HG03196 (cell line): ENCODE data around the gene CCR3.
"Not testable (repeated sequence)": the region's sequence is repeated elsewhere in the genome, so short reads cannot be mapped to it uniquely, and the experiment has no call there.

Source experiments
- ATAC-seq: cut with Tn5 transposase; IDR thresholded peaks from one replicate; pipeline ENCODE4 v1.9.1; 2021; ENCODE audit not compliant: unreplicated experiment

The CCR3 gene

DNA sequence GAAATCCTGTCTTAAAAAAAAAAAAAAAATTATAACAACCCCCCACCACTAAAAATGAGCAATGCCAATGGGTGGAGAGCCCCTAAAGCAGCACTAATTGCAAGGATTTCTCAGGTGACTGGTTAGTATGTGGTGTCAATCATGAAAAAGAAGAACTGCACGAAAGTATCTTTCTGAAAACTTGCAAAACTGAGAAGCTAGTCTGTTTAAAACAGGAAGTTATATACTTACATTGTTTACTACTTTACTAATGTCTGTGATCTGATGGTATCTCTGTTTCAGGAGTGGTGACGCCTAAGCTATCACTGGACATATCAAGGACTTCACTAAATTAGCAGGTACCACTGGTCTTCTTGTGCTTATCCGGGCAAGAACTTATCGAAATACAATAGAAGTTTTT is at the start of gene CCR3:
TSS of gene CCR3 (plus strand) at position 341 of the 400 bp plus-strand sequence. CDS start 22,699 bp downstream, outside the sequence.
- ATAC-seq: no peak

DNA sequence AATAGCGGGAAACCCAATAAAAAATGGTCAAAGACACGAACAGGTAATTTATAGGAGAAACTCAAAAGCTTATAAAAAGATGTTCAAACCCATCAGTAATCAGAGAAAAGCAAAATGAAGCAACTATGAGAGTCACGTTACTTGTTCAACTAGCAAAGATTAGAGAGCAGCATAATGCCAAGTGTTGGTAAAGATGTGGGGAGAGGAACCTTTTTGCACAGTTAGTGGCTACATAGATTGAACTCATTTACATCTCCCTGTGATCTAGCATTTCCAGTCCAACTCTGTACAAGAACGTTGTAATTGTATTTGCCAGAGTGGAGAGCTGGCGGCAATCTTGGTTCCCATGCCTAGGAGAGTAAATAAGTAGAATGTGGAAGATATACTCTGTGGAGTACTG is 49.3 kb upstream of the CCR3 start:
- ATAC-seq: no peak

DNA sequence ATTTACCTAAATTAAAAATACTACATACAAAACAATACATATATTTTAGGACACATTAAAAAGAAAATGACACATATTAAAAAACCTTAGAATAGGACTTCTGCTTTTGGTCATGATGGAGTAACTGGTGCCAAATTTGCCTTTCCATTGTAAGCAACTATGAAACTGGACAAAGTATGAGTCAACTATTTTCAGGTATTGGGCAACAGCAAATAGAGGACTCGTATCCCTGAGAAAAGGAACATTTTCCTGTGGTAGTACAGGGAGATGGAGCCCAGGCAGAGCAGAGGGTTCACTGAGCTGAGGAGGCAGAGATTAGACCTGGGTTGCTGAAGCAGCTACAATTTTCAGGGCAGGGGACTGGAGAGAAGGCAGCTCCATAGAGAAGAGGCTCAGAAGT is 48.8 kb upstream of the CCR3 start:
- ATAC-seq: no peak

DNA sequence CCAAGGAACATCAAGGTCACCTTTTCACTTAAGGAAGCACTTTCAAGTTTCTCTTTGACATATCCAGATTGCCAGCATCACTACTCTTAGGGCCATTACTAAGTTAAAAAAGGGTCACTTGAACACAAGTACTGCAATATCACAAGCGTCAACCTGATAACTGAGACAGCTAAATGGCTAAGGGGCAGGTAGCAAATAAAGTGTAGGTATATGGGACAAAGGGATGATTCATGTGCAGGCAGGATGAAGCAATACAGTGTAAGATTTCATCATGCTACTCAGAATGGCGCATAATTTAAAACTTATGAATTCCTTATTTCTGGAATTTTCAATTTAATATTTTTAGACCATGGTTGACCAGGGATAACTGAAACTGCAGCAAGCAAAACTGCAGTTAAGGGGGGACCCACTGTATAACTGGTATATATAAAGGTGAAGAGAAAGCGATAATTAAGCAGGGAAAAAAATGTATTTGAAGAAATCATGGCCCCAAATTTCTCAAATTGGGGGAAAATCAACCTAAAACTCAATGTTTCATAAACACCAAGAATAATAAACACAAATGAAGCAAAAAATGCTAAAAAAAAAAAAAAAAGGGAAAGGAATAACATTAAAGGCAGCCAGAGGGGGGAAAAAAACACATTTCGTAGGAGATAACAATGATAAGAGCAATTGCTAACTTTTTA is 47.2 kb upstream of the CCR3 start:
- ATAC-seq: no peak

DNA sequence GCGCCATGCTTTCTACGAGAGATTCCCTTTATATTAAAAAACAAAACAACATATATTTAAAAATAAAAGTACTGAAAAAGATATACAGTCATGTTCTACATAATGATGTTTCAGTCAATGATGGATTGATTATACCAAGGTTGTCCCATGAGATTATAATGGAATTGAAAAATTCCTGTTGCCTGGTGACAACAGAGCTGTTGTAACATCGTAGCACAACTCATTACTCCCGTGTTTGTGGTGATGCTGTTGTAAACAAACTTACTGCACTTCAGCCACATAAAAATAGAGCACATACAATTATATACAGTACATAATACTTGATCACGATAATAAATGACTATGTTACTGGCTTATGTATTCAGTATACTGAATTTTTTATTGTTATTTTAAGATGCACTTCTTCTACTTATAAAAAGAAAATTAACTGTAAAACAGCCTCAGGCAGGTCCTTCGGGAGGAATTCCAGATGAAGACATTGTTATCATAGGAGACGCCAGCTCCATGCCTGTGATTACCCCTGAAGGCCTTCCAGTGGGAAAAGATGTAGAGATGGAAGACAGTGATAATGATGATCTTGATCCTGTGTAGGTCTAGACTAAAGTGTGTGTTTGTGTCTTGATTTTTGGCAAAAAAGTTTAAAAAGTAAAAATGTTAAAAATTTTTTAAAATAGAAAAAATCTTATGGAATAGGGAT is 45.9 kb upstream of the CCR3 start:
- ATAC-seq: no peak

DNA sequence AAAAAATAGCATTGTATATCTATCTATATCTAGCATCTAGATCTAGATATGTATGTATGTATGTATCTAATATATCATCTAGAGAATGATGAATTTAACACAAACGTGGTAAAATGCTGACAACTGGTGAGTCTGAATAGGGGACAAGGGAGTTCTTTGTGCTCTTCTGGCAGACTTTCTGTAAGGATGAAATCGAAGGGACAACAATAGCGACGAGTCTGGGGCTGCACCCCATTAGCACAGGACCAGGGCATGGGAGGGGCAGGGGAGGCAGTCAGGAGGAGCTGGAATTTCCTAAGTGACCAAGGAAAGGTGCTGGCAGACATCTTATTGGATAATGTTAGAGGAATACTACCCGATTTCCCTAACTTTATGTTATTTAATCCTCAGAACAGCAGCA is 42.0 kb upstream of the CCR3 start:
- no peak for ATAC-seq

DNA sequence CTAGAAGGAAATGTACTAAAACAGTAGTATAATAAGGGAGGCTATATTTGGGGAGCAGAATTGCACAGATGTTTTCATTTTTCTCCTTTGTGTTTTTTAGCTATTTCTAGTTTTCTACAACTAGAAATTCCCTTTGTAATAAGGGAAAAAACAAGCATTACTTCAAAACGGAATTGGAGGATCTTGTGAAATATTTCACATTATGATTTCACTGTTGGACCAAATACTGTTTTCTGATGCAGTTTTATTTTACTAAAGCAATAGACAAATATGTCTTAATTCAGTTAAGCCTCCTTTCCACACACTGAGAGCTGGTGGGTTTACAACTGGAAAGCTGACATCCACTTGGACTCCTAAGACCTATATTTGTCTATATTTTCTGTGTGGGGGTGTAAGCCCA is 41.5 kb upstream of the CCR3 start:
- no peak for ATAC-seq

DNA sequence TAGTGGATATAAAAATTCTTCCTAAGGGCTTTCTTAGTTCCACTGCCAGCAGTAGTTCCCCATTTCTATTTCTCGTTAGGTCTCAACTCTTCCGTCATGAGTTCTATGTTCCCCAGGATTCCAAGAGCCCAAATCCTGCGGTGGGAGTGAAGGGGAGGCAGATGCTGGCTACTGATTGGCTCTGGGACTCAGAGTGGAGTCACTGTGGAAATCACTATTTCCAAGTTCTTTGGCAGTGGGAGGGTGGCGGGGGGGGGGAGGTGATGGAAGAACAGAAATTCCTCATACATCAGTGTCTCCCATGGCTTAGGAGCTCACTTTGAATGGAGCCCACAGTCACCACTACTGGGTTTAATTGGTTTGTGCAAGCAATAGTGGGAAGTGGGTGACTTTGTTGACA is 39.7 kb upstream of the CCR3 start:
- no peak for ATAC-seq

DNA sequence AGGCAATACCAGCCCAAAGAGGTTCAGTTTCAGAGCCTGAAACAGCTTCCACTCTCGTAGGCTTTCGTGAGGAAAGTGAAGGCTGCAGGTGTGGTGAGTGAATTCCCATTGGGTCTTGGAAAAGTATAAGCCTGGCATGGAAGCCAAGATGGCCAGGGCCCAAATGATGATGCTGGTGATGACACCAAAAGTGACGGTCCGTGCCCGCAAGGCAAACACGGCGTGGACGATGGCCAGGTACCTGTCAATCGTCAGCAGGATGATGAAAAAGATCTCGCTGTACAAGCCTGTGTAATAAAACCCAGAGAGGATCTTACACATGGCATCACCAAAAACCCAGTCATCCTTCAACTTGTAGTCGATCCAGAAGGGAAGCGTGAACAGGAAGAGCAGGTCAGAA is 38.6 kb upstream of the CCR3 start:
- ATAC-seq: no peak

DNA sequence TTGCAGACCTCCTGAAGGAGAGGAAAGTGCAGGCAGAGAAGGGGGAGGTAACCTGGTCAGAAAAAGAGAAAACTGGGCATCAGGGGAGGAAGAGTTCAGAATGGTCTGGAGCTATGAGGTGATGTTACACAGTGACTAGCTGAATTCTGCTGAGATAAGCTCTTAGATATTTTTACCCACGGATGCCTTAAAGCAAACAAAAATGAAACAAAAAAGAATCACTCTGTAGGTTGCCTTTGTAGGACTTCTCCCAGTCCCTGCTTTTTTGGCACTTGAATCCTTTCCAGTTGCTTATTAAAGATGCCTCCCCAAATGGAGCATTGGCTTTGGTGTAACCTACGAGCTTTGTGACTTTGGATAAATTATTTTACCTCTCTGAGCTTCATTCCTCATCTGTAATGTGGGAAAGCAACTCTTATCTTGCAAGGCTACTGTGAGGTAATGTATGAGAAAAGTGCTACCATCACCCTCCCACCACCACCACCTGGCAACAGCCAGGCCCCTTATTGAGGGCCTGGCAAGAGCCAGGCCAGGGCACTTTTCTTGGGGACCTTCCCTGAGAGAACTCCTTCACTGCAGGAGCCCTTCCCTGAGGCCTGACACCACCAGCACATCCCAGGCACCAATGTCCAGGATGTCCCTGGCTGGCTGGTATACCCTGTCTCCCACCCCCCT is 36.8 kb upstream of the CCR3 start:
- no peak for ATAC-seq

DNA sequence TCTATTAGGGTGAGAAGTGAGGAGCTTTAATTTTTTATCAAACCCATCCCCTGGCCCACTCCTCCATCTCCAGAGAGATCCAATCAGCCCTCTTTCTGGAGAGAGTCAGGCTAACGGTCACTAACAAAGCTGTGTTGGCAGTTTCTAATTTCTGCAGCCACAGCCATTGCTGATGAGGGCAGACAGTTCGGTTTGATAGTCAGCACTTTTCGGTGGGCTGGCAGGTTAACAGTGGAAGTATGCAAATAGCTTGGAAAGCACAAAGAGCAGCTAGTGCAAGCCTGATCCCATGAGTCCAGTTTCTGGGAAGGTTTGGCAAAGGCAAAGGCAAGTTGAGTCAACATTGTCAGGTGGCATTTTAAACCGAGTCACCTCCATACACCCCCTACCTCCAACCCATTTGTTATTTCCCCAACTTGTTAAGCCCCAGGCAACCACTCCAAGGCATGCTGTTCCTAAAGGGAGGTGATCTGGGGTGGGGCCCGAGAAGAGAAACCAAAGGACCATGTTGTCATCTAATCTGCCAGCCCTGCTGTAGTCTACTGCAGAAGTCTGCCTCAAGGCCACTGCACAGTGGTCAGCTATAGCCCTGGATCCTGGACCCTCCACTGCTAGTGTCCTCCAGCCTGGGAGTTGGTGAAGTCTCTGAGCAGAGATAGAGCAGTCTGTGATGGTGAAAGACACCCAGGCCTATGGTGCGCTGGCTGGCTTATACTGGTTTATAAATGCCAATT is 35.8 kb upstream of the CCR3 start:
- no peak for ATAC-seq

DNA sequence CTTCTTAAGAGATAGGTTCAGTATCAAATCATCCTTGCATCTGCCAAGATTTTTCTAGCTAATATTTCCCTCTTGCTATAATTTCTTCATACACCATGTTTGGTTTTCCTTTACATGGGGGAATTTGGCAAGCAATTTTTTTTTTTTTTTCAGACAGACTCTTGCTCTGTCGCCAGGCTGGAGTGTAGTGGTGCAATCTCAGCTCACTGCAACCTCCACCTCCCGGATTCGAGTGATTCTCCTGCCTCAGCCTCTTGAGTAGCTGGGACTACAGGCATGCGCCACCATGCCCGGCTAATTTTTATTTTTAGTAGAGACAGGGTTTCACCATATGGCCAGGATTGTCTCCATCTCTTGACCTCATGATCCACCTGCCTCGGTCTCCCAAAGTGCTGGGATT is 34.7 kb upstream of the CCR3 start:
- not testable (repeated sequence) for ATAC-seq

DNA sequence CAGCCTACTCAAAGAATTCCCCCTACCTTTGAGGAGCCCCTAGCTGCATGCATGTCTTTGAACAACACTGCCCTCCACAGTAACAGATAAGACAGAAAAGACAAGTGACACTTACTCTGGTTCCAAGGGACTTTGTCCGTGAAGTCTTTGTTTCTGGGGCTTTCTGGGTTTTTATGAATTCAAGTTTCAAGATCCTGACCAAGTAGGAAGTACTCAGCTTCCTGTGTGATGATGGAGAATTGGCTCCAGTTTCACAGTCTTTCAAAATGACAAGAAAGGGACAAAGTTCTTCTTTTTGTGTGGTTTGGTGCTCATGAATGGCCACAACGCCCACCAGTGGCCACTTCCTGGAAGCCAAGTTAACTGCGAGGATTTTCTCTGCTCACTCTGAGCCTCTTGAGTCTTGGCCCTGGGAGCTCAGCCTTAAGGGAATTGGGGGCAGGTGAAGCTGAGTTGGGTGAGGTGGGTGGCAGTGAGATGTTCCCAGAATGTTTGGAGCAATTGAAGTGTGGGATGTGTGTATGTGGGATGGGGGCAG is 34.0 kb upstream of the CCR3 start, which contains the start of gene CCR1:
TSS of gene CCR1 (minus strand) at position 147 of the 538 bp plus-strand sequence. CDS start 4,000 bp downstream, outside the sequence.
- ATAC-seq: peak; percentile 53

DNA sequence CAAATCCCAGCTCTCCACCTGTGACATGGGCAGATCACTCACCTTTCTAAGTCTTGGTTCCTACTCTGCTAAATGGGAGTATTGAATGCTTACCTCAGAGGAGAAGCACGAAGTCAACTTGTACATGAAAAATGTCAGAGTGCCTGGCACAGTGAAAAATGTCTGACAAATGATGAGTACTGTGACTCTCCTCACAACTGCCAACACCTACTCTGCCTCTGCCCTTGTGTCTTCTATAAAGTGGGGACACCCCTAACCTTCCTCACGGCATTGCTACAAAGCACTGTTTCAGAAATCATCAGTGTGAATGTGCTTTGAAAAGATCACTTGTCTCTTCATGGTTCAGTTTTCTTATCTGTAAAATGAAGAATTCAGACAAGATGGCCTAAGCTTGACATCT is 33.2 kb upstream of the CCR3 start:
- no peak for ATAC-seq

DNA sequence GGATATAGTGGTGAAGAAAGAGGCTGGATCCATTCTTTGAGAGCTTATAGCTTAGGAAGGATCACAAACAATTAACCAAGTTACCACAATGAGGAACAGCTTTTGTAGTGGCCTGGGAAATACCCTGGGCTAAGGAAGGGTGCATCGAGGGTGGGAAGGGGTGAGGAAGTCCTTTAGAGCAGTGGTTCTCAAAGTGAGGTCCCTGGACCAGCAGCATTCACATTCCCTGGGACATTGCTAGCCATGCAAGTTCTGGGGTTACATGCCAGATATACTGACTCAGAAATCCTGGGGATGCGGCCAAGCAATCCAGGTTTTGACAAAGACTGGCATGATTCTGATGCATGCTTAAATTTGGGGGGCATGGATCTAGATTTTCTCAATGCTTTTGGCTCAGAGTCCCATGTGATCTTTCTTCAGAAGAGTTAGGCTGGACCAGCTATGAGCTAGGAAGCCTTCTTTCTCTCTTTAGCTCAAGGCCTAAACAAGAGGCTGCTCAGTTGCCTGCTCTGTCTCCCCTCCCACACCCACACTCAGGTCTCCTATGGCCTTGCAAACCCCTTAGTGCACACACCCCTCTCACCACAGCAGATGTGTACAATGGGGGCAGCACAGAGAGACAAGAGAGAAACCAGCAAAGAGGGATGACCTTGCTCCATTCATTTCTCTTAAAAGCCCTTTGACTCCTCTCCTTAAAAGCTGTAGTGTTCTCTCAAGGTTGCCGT is 32.4 kb upstream of the CCR3 start:
- ATAC-seq: no peak

DNA sequence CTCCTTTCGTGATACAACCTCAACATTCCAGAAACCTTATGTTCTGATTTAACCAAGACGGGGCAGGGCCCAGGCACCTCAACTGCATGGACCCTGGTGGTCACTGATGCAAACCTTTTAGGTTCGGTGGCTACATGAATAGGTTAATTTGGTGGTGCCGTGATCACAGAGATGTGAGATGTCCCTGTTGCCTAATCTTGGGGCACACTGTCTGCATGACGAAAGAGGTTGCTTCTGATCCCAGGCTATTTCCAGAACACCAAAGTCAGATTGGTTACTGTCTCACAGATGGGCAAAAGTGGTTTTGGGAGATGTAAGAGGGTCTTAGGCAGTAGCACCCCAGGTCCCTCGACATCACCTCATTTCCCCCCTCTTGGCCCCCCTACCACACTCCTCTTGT is 30.2 kb upstream of the CCR3 start:
- no peak for ATAC-seq

DNA sequence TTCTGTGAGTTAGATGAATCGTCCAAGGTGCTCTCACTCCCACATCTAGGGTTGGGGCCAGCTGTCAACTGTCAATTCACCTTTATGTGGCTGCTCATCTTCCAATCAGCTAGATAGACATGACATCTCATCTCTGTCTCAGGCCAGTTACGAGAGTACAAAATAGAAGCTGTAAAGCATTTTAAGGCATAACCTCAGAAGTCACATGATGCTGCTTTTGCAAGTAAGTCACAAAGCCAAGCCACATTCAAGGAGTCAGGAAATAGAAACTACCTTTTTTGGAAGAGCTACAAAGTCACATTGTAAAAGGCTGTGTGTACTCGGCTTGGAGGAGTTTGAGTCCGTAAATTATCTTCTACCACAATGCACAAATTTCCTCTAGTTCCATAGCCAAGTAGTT is 29.1 kb upstream of the CCR3 start:
- no peak for ATAC-seq

DNA sequence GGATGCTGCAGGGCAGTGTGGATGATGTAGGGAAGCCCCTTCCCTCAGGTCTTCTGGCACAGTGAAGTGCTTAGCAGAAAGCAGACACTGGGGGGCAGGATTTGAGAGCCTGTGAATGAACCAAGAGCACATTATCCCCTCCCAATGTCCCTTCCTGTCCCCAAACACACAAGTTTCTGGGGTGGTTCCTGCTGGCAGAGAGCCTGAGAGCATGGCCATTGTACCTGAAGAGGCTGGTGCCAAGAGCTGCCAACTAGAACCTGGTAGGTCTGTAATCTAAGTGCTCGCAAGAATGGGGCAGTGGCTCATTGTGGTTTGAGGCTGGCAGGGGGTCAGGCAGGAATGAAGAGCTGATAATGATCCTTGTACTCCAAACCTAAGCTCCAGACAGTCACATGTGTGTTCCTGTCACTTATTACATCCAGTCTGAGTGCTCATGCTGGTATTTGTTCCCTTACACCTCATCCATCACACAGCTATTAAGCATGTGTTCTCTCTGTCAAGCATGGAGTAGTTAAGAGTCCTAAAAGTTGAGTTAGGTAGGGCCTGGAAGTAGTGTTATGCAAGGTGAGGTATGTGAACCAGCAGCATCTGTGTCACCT is 27.4 kb upstream of the CCR3 start:
- no peak for ATAC-seq

DNA sequence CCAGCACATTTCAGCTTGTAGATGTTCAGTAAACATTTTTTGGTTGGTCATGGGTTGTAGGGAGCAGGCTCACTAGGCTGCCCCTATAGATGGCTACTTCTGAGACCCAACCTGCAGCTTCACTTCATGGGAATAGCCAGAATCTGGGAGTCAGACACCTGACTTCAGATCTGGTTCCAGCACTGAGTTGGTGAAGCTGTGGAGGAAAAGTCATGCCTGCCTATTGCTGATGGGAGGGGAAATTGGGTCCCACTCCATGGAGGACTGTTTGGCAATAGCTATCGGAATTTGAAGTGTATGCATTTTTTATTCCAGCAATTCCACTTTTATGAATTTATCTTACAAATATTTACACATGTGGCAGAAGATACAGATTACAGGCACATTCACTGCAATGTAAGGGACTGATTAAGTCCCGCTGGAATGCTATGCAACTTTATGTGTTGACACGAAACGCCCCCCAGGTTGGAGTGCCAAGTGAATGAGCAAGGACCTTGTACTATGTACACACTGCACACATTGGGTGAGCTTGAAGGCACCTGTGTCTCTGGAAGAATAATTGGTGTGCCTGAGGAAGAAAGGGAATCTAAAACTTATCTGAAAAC is 26.3 kb upstream of the CCR3 start:
- no peak for ATAC-seq
